Activated T-helper 17 cell treated with anti-CD3 and anti-CD28 coated beads, Interleukin-2, amount 50 U/mL, for 72 hours (primary cell): ENCODE results near the gene NYAP1. TPM values are rescaled to one million over a fixed set of nuclear protein-coding genes. Genes with fewer than 3 reads are reported as not detected.
"Not testable (repeated sequence)": the region's sequence is repeated elsewhere in the genome, so short reads cannot be mapped to it uniquely, and the experiment has no call there.

Experiments used
- ATAC-seq: fragments of 150-1000 bp; cut with Tn5 transposase; replicated peaks from 2 replicates; pipeline ENCODE4 v1.10.0; 2021; ENCODE audit warnings: mild to moderate bottlenecking, moderate library complexity
- H3K27ac Mint-ChIP-seq: one replicate; pipeline ENCODE4 v1.8.0; 2022; ENCODE audit warnings: mixed read lengths
- H3K27me3 Mint-ChIP-seq: one replicate; pipeline ENCODE4 v1.8.0; 2022; ENCODE audit warnings: mixed read lengths
- H3K36me3 Mint-ChIP-seq: one replicate; pipeline ENCODE4 v1.8.0; 2022; ENCODE audit warnings: low read depth, mild to moderate bottlenecking, mixed read lengths
- H3K4me1 Mint-ChIP-seq: one replicate; pipeline ENCODE4 v1.8.0; 2022; ENCODE audit warnings: mixed read lengths
- H3K4me3 Mint-ChIP-seq: one replicate; pipeline ENCODE4 v1.8.0; 2022; ENCODE audit warnings: mild to moderate bottlenecking, mixed read lengths
- H3K9me3 Mint-ChIP-seq: one replicate; pipeline ENCODE4 v1.8.0; 2022; ENCODE audit warnings: mixed read lengths
- total RNA-seq, 2 donors: library from RNA; stranded (reverse); gene quantifications; one replicate each; pipeline ENCODE4 v1.2.3, GENCODE V29; 2022

Gene NYAP1
- total RNA-seq, 2 donors from 2014 or later, result 0.15 to 0.19 TPM

GRCh38 chr7:100484673-100485045 lies 932 bp downstream of the NYAP1 start:
- Mint-ChIP-seq H3K36me3 (no peaks in the 10 kb centered on the region), H3K9me3 (no peaks in the 10 kb centered on the region), H3K27ac (no peak overlapping the region), H3K4me3 (peak overlapping the region; percentile 2), H3K4me1 (peaks cover 4% of the 10 kb centered on the region), H3K27me3 (no peaks in the 10 kb centered on the region)
- ATAC-seq, result no peak

GRCh38 chr7:100485471-100485876 lies 1.7 kb downstream of the NYAP1 start:
- no peak overlapping the region for H3K27ac Mint-ChIP-seq
- no peak for ATAC-seq
- H3K9me3 Mint-ChIP-seq, result no peaks in the 10 kb centered on the region

GRCh38 chr7:100486111-100486636 lies 2.4 kb downstream of the NYAP1 start:
- no peak for ATAC-seq
- Mint-ChIP-seq H3K4me3 (no peak overlapping the region), H3K9me3 (no peaks in the 10 kb centered on the region), H3K27ac (no peak overlapping the region), H3K4me1 (peaks cover 4% of the 10 kb centered on the region), H3K36me3 (no peaks in the 10 kb centered on the region), H3K27me3 (no peaks in the 10 kb centered on the region)

More at GRCh38 chr7:100485471-100485876, 1.7 kb downstream of the NYAP1 start:
- no peaks in the 10 kb centered on the region for H3K36me3 Mint-ChIP-seq
- H3K4me1 Mint-ChIP-seq, result peaks cover 4% of the 10 kb centered on the region
- H3K27me3 Mint-ChIP-seq, result no peaks in the 10 kb centered on the region
- no peak overlapping the region for H3K4me3 Mint-ChIP-seq

- no peak for ATAC-seq
- Mint-ChIP-seq H3K27ac (no peak overlapping the region), H3K36me3 (no peaks in the 10 kb centered on the region), H3K4me3 (no peak overlapping the region), H3K9me3 (no peaks in the 10 kb centered on the region), H3K27me3 (no peaks in the 10 kb centered on the region), H3K4me1 (peaks cover 4% of the 10 kb centered on the region)
Measured at GRCh38 chr7:100486753-100487446, 3.2 kb downstream of the NYAP1 start.

- Mint-ChIP-seq H3K27ac (no peak overlapping the region), H3K4me1 (no peaks in the 10 kb centered on the region), H3K27me3 (no peaks in the 10 kb centered on the region), H3K36me3 (no peaks in the 10 kb centered on the region), H3K4me3 (no peak overlapping the region), H3K9me3 (no peaks in the 10 kb centered on the region)
- no peak for ATAC-seq
Measured at GRCh38 chr7:100488333-100489095, 4.8 kb downstream of the NYAP1 start.

- H3K4me3 Mint-ChIP-seq, result no peak overlapping the region
- no peaks in the 10 kb centered on the region for H3K9me3 Mint-ChIP-seq
- no peak overlapping the region for H3K27ac Mint-ChIP-seq
- ATAC-seq, result no peak
- H3K36me3 Mint-ChIP-seq, result no peaks in the 10 kb centered on the region
- no peaks in the 10 kb centered on the region for H3K27me3 Mint-ChIP-seq
- H3K4me1 Mint-ChIP-seq, result no peaks in the 10 kb centered on the region
Measured at GRCh38 chr7:100489121-100489520, 5.4 kb downstream of the NYAP1 start.

- Mint-ChIP-seq H3K36me3 (no peaks in the 10 kb centered on the region), H3K4me1 (no peaks in the 10 kb centered on the region), H3K9me3 (no peaks in the 10 kb centered on the region), H3K27ac (no peak overlapping the region), H3K27me3 (no peaks in the 10 kb centered on the region), H3K4me3 (no peak overlapping the region)
- peak; percentile 27 for ATAC-seq
Measured at GRCh38 chr7:100489824-100490223, 6.1 kb downstream of the NYAP1 start.

- no peaks in the 10 kb centered on the region for H3K27me3 Mint-ChIP-seq
- no peaks in the 10 kb centered on the region for H3K9me3 Mint-ChIP-seq
- ATAC-seq, result no peak
- no peak overlapping the region for H3K4me3 Mint-ChIP-seq
- no peaks in the 10 kb centered on the region for H3K36me3 Mint-ChIP-seq
- H3K4me1 Mint-ChIP-seq, result no peaks in the 10 kb centered on the region
- H3K27ac Mint-ChIP-seq, result no peak overlapping the region
Measured at GRCh38 chr7:100490483-100491191, 6.9 kb downstream of the NYAP1 start.

- no peaks in the 10 kb centered on the region for H3K4me1 Mint-ChIP-seq
- ATAC-seq, result no peak
- no peaks in the 10 kb centered on the region for H3K9me3 Mint-ChIP-seq
- no peaks in the 10 kb centered on the region for H3K36me3 Mint-ChIP-seq
- H3K4me3 Mint-ChIP-seq, result no peak overlapping the region
- H3K27me3 Mint-ChIP-seq, result no peaks in the 10 kb centered on the region
- H3K27ac Mint-ChIP-seq, result no peak overlapping the region
Measured at GRCh38 chr7:100491192-100491578, 7.5 kb downstream of the NYAP1 start.

- H3K9me3 Mint-ChIP-seq, result no peaks in the 10 kb centered on the region
- peak overlapping the region; percentile 53 for H3K4me3 Mint-ChIP-seq
- H3K36me3 Mint-ChIP-seq, result no peaks in the 10 kb centered on the region
- peak; percentile 10 for ATAC-seq
- no peaks in the 10 kb centered on the region for H3K4me1 Mint-ChIP-seq
- no peaks in the 10 kb centered on the region for H3K27me3 Mint-ChIP-seq
- H3K27ac Mint-ChIP-seq, result peak overlapping the region; percentile 28
Measured at GRCh38 chr7:100492738-100493475, 9.2 kb downstream of the NYAP1 start.

GRCh38 chr7:100493476-100494264 lies 9.9 kb downstream of the NYAP1 start:
- Mint-ChIP-seq H3K4me1 (no peaks in the 10 kb centered on the region), H3K27ac (peak overlapping the region; percentile 28), H3K27me3 (no peaks in the 10 kb centered on the region), H3K36me3 (no peaks in the 10 kb centered on the region), H3K4me3 (peak overlapping the region; percentile 53), H3K9me3 (no peaks in the 10 kb centered on the region)
- peak; percentile 89 for ATAC-seq

GRCh38 chr7:100496509-100496908 lies 12.8 kb downstream of the NYAP1 start:
- ATAC-seq, result no peak
- no peaks in the 10 kb centered on the region for H3K4me1 Mint-ChIP-seq
- H3K36me3 Mint-ChIP-seq, result no peaks in the 10 kb centered on the region
- H3K27me3 Mint-ChIP-seq, result no peaks in the 10 kb centered on the region
- H3K4me3 Mint-ChIP-seq, result no peak overlapping the region
- no peak overlapping the region for H3K27ac Mint-ChIP-seq
- no peaks in the 10 kb centered on the region for H3K9me3 Mint-ChIP-seq

GRCh38 chr7:100500743-100501142 lies 17.0 kb downstream of the NYAP1 start:
- not testable (repeated sequence) for H3K27me3 Mint-ChIP-seq

More at GRCh38 chr7:100500743-100501142, 17.0 kb downstream of the NYAP1 start:
- not testable (repeated sequence) for H3K4me1 Mint-ChIP-seq, H3K9me3 Mint-ChIP-seq, H3K4me3 Mint-ChIP-seq, H3K27ac Mint-ChIP-seq, H3K36me3 Mint-ChIP-seq, ATAC-seq
